ENCODE data around the gene KIF5B. TPM values are rescaled to one million over a fixed set of nuclear protein-coding genes. Genes with fewer than 3 reads are reported as not detected.
"Not testable (repeated sequence)": the region's sequence is repeated elsewhere in the genome, so short reads cannot be mapped to it uniquely, and the experiment has no call there.

Gene KIF5B
- total RNA-seq, 1 experiment from 2014 or later = 148 TPM

GRCh38 chr10:31974434-31975124 lies 81.6 kb downstream of the KIF5B start:
- Histone ChIP-seq H3K27me3 (replicated peaks; ENCODE audit: insufficient read depth, low read depth, low read length, poor library complexity) (no peaks in the 10 kb centered on the region), H3K36me3 (ENCODE audit: insufficient read depth, low read length, poor library complexity, severe bottlenecking) (no peaks in the 10 kb centered on the region), H3K4me3 (ENCODE audit: low read depth, low read length, poor library complexity, severe bottlenecking) (no peak overlapping the region), H3K9me3 (ENCODE audit: low read depth, low read length, poor library complexity, severe bottlenecking) (no peaks in the 10 kb centered on the region), H3K27ac (ENCODE audit: low read depth, low read length, poor library complexity, severe bottlenecking) (no peak overlapping the region), H3K4me1 (ENCODE audit: insufficient read depth, low read length, poor library complexity, severe bottlenecking) (peaks cover 8% of the 10 kb centered on the region)
- no peak for TF ChIP-seq EZH2 (IDR thresholded peaks at IDR 0.05; ENCODE audit: borderline replicate concordance, low read depth, low read length, poor library complexity, severe bottlenecking)
- no peak for TF ChIP-seq CTCF (conservative IDR thresholded peaks at IDR 0.05; ENCODE audit: low read depth, low read length)
- DNase-seq (ENCODE audit: low spot score) = no peak
- no TSS peak for BruUV-seq (replicated peaks)
- ChIA-PET POLR2A (ENCODE audit: low non-redundant PET) (no interaction called here), CTCF (no interaction called here)
- intact Hi-C loops (cut with micrococcal nuclease; ENCODE audit: unreplicated experiment) = loop anchor here (2.0 kb wide), 1 partner anchor 20 kb away; no protein-coding TSS in a partner anchor

GRCh38 chr10:31972519-31973041 lies 83.6 kb downstream of the KIF5B start:
- H3K27me3 ChIP-seq (replicated peaks; ENCODE audit: insufficient read depth, low read depth, low read length, poor library complexity) = no peaks in the 10 kb centered on the region
- ChIA-PET POLR2A (ENCODE audit: low non-redundant PET) (no interaction called here), CTCF (no interaction called here)
- intact Hi-C loops (cut with micrococcal nuclease; ENCODE audit: unreplicated experiment) = no loop called here
- DNase-seq (ENCODE audit: low spot score) = no peak
- H3K4me1 ChIP-seq (ENCODE audit: insufficient read depth, low read length, poor library complexity, severe bottlenecking) = peaks cover 6% of the 10 kb centered on the region
- H3K4me3 ChIP-seq (ENCODE audit: low read depth, low read length, poor library complexity, severe bottlenecking) = no peak overlapping the region
- no peaks in the 10 kb centered on the region for H3K36me3 ChIP-seq (ENCODE audit: insufficient read depth, low read length, poor library complexity, severe bottlenecking)
- TF ChIP-seq CTCF (conservative IDR thresholded peaks at IDR 0.05; ENCODE audit: low read depth, low read length) (no peak), EZH2 (IDR thresholded peaks at IDR 0.05; ENCODE audit: borderline replicate concordance, low read depth, low read length, poor library complexity, severe bottlenecking) (no peak)
- BruUV-seq (replicated peaks) = no TSS peak
- H3K9me3 ChIP-seq (ENCODE audit: low read depth, low read length, poor library complexity, severe bottlenecking) = no peaks in the 10 kb centered on the region
- H3K27ac ChIP-seq (ENCODE audit: low read depth, low read length, poor library complexity, severe bottlenecking) = no peak overlapping the region

- CTCF ChIA-PET; H3K4me1 ChIP-seq (ENCODE audit: insufficient read depth, low read length, poor library complexity, severe bottlenecking); H3K27me3 ChIP-seq (replicated peaks; ENCODE audit: insufficient read depth, low read depth, low read length, poor library complexity); H3K4me3 ChIP-seq (ENCODE audit: low read depth, low read length, poor library complexity, severe bottlenecking); DNase-seq (ENCODE audit: low spot score); H3K9me3 ChIP-seq (ENCODE audit: low read depth, low read length, poor library complexity, severe bottlenecking); H3K36me3 ChIP-seq (ENCODE audit: insufficient read depth, low read length, poor library complexity, severe bottlenecking); intact Hi-C loops (cut with micrococcal nuclease; ENCODE audit: unreplicated experiment); POLR2A ChIA-PET (ENCODE audit: low non-redundant PET); H3K27ac ChIP-seq (ENCODE audit: low read depth, low read length, poor library complexity, severe bottlenecking); BruUV-seq (replicated peaks): not testable (repeated sequence)
These were observed 86.4 kb downstream of the KIF5B start for GRCh38 chr10:31969847-31970246.

- DNase-seq (ENCODE audit: low spot score) = no peak
- Histone ChIP-seq H3K27me3 (replicated peaks; ENCODE audit: insufficient read depth, low read depth, low read length, poor library complexity) (no peaks in the 10 kb centered on the region), H3K4me3 (ENCODE audit: low read depth, low read length, poor library complexity, severe bottlenecking) (no peak overlapping the region), H3K27ac (ENCODE audit: low read depth, low read length, poor library complexity, severe bottlenecking) (no peak overlapping the region), H3K9me3 (ENCODE audit: low read depth, low read length, poor library complexity, severe bottlenecking) (no peaks in the 10 kb centered on the region), H3K36me3 (ENCODE audit: insufficient read depth, low read length, poor library complexity, severe bottlenecking) (no peaks in the 10 kb centered on the region), H3K4me1 (ENCODE audit: insufficient read depth, low read length, poor library complexity, severe bottlenecking) (peaks cover 6% of the 10 kb centered on the region)
- ChIA-PET CTCF (interaction anchor here (0.6 kb wide), 1 partner anchor 36 kb away, joined by 4 read pairs; no protein-coding TSS in a partner anchor), POLR2A (ENCODE audit: low non-redundant PET) (no interaction called here)
- intact Hi-C loops (cut with micrococcal nuclease; ENCODE audit: unreplicated experiment) = no loop called here
- no peak for TF ChIP-seq CTCF (conservative IDR thresholded peaks at IDR 0.05; ENCODE audit: low read depth, low read length)
- no peak for TF ChIP-seq EZH2 (IDR thresholded peaks at IDR 0.05; ENCODE audit: borderline replicate concordance, low read depth, low read length, poor library complexity, severe bottlenecking)
- no TSS peak for BruUV-seq (replicated peaks)
These were observed 92.6 kb downstream of the KIF5B start for GRCh38 chr10:31963589-31963980.
